ENCODE data around the gene NAB1.
A peak's percentile ranks its signal among the peaks of the same experiment; 100 is the strongest.

Gene NAB1

GRCh38 chr2:190626641-190627210, 22.2 kb upstream of the NAB1 start:
- Histone ChIP-seq H3K4me3 (replicated peaks; ENCODE audit: insufficient read depth, low read length) (no peak overlapping the region), H3K27ac (replicated peaks) (no peak overlapping the region), H3K27me3 (ENCODE audit: insufficient read depth, poor library complexity, severe bottlenecking) (peaks cover 8% of the 10 kb centered on the region)
- TF ChIP-seq POLR2AphosphoS5 (IDR thresholded peaks at IDR 0.05; ENCODE audit: low read depth) = no peak
- no peak for TF ChIP-seq GABPA (IDR thresholded peaks at IDR 0.05; ENCODE audit: low read depth)
- no peak for TF ChIP-seq REST (IDR thresholded peaks at IDR 0.05; ENCODE audit: insufficient replicate concordance, low read depth)
- TF ChIP-seq, protein P1, sequence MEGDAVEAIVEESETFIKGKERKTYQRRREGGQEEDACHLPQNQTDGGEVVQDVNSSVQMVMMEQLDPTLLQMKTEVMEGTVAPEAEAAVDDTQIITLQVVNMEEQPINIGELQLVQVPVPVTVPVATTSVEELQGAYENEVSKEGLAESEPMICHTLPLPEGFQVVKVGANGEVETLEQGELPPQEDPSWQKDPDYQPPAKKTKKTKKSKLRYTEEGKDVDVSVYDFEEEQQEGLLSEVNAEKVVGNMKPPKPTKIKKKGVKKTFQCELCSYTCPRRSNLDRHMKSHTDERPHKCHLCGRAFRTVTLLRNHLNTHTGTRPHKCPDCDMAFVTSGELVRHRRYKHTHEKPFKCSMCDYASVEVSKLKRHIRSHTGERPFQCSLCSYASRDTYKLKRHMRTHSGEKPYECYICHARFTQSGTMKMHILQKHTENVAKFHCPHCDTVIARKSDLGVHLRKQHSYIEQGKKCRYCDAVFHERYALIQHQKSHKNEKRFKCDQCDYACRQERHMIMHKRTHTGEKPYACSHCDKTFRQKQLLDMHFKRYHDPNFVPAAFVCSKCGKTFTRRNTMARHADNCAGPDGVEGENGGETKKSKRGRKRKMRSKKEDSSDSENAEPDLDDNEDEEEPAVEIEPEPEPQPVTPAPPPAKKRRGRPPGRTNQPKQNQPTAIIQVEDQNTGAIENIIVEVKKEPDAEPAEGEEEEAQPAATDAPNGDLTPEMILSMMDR (IDR thresholded peaks at IDR 0.05; ENCODE audit: insufficient read depth, low read length) = no peak
- no peak for TF ChIP-seq SPI1 (IDR thresholded peaks at IDR 0.05; ENCODE audit: borderline replicate concordance, low read depth)
- no peak for DNase-seq (ENCODE audit: low read depth in 1 of 2, low spot score in 1 of 2)

- TF ChIP-seq SPI1 (IDR thresholded peaks at IDR 0.05; ENCODE audit: borderline replicate concordance, low read depth) (no peak), REST (IDR thresholded peaks at IDR 0.05; ENCODE audit: insufficient replicate concordance, low read depth) (no peak), GABPA (IDR thresholded peaks at IDR 0.05; ENCODE audit: low read depth) (no peak), POLR2AphosphoS5 (IDR thresholded peaks at IDR 0.05; ENCODE audit: low read depth) (no peak)
- TF ChIP-seq, protein P1 (IDR thresholded peaks at IDR 0.05; ENCODE audit: insufficient read depth, low read length) = no peak
- DNase-seq (ENCODE audit: low read depth in 1 of 2, low spot score in 1 of 2) = no peak
- Histone ChIP-seq H3K4me3 (replicated peaks; ENCODE audit: insufficient read depth, low read length) (peak overlapping the region; percentile 18; the same call in 1 of the 2 replicates), H3K27me3 (ENCODE audit: insufficient read depth, poor library complexity, severe bottlenecking) (peaks cover 8% of the 10 kb centered on the region), H3K27ac (replicated peaks) (no peak overlapping the region)
Measured at GRCh38 chr2:190627448-190628412, 21.2 kb upstream of the NAB1 start.

GRCh38 chr2:190628591-190629319, 20.1 kb upstream of the NAB1 start:
- DNase-seq (ENCODE audit: low read depth in 1 of 2, low spot score in 1 of 2) = no peak

More at GRCh38 chr2:190628591-190629319, 20.1 kb upstream of the NAB1 start:
- Histone ChIP-seq H3K4me3 (replicated peaks; ENCODE audit: insufficient read depth, low read length) (no peak overlapping the region), H3K27ac (replicated peaks) (no peak overlapping the region), H3K27me3 (ENCODE audit: insufficient read depth, poor library complexity, severe bottlenecking) (peaks cover 8% of the 10 kb centered on the region)
- TF ChIP-seq SPI1 (IDR thresholded peaks at IDR 0.05; ENCODE audit: borderline replicate concordance, low read depth) (no peak), POLR2AphosphoS5 (IDR thresholded peaks at IDR 0.05; ENCODE audit: low read depth) (no peak), GABPA (IDR thresholded peaks at IDR 0.05; ENCODE audit: low read depth) (no peak), REST (IDR thresholded peaks at IDR 0.05; ENCODE audit: insufficient replicate concordance, low read depth) (no peak)
- TF ChIP-seq, protein P1 (IDR thresholded peaks at IDR 0.05; ENCODE audit: insufficient read depth, low read length) = no peak

Data from HL-60 (cell line).